Superior temporal gyrus (tissue), 1 donor: ENCODE results near the gene KRTAP19-6.
"Not testable (repeated sequence)": the region's sequence is repeated elsewhere in the genome, so short reads cannot be mapped to it uniquely, and the experiment has no call there.

ENCODE experiments used
- DNase-seq: peaks from one replicate; pipeline ENCODE4 v3.0.0-alpha.2; 2016; ENCODE audit errors: extremely low spot score

The KRTAP19-6 gene

GRCh38 chr21:30541764-30542163 is at the start of gene KRTAP19-6:
Gene KRTAP19-6, minus strand, starts transcription at chr21:30541864. Its CDS starts 31 bp downstream, at chr21:30541833.
- no peak for DNase-seq

DNA sequence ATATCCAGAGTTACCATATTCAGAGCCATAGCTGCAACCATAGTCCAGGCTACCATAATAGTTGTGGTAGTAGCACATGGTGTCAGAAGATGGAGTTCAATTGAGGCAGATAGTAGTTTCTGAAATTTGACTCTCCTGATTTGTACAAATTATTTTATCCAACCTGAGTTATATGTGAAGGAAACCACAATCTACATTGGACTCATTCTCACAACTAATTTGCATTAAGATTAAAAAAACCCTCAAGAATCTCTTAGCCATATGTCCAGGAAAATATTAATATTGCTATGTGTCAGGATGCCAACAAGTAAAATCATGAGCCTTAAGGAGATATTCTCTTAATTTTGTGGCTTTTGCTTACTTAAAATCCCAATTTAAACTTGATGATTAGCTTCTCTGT is 48.6 kb upstream of the KRTAP19-6 start, which contains the start of gene KRTAP22-2:
KRTAP22-2 (minus strand) TSS at position 101 of the 400 bp plus-strand sequence.
- no peak for DNase-seq

- DNase-seq, result no peak
Measured at GRCh38 chr21:30582870-30583269, 41.2 kb upstream of the KRTAP19-6 start.

DNA sequence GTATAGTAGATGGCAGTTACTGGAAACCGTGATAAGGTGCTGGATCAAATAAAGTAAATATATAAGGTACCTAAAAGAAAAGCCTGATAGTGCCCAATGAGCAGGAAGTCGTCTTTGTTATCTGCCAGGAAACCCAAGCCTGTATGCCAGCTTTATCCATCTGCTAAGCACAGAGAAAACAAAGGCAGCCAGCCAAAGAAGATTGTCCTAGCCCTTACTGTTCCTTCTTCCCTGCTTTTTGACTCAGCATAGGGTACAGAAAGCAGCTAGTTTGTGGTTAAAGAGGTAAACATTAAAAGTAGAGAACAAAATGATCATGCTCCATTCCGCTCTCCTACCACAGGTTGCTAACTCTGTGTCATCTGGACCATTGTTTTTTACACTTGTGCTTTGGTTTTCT is 38.5 kb upstream of the KRTAP19-6 start:
- no peak for DNase-seq

DNA sequence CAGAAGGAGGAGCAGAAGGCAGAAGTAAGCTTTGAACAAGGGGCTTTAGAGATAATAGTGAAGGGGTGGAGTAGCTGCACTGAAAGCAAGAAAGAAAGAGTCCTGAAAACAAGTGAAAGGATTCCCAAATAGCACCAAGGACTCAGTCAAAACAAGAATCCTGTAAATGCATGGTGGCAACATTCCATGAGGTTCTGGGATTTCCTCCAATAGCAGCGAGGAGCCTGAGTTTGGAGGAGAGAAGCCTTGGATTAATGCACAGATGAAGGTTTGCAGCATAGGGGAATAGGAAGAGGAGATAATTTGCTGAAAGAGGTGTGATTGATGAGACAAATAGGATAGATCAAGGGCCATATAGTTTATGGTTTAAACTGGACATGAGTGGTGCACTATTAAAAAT is 37.7 kb upstream of the KRTAP19-6 start:
- no peak for DNase-seq

DNA sequence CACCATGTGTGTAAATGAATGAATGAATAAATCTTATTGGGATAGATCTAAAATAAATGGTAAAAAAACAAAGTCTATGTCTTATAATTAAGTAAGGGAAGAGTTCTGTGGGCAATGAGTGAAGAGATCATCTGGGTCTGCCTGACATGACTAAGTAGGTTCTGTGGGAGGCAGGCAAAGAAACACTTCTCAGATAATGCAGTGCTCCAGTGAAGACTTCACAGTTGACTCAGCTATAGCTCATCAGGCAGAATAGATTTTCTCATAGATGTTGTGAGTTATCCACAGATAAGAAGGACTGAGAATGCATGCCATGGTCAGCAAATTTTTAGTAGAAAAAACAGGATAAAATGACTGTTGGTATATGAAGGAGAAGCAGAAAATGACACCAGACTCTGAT is 36.1 kb upstream of the KRTAP19-6 start:
- DNase-seq, result no peak

- no peak for DNase-seq
Measured at GRCh38 chr21:30567617-30568016, 26.0 kb upstream of the KRTAP19-6 start.

DNA sequence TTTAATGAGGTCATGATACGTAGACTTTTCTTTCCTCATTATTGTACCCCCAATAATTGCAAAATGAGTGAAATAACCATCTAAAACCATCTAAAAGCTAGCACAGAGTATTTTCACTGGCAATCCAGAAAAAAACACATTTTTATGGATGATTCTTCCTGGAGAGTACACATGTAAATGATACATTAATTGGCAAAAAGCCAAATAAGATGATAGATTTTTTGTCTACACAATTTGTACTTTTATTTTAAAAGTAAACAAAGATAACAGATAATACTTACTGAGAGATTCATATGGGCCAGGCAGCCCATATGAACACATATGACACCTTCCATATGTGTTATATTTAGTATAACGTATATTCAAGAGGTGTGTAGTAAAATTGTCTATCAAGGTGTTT is 22.0 kb upstream of the KRTAP19-6 start:
- DNase-seq, result no peak

DNA sequence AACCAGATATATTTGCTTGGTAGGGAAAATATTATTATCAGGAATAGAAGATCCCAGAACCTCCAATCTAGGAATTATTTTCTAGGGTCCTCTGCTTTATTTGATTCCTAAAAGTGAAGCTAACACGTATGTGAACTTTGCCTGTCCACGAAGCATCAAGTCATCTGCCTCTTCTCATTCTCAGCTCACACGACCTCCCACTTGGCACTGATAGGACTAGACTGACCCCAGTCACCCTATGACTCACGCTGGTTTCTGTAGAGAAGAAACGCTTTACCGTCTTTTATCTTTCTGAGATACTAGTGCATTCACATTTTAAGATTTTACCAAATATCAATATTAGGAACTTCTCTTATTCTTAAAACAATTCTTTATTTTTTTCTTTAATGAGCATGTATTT is 21.4 kb upstream of the KRTAP19-6 start:
- no peak for DNase-seq

DNA sequence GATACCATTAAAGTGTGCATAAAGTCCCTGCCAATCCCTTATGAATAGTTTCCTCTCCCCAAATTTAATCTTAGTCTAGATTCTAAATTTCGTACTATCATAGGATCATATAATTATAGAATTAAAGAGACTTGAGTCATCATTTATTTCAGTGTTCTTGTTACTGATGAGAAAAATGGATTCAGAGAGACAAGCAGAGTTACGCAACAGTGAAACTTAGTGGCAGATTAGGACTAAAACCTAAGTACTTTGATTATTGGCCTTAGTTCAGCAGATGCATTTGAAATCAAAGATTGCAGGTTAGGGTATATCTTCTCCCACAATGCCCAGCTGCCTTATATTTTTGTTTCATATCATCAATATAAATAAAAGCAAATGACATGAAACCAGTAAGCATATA is 20.3 kb upstream of the KRTAP19-6 start:
- no peak for DNase-seq

DNA sequence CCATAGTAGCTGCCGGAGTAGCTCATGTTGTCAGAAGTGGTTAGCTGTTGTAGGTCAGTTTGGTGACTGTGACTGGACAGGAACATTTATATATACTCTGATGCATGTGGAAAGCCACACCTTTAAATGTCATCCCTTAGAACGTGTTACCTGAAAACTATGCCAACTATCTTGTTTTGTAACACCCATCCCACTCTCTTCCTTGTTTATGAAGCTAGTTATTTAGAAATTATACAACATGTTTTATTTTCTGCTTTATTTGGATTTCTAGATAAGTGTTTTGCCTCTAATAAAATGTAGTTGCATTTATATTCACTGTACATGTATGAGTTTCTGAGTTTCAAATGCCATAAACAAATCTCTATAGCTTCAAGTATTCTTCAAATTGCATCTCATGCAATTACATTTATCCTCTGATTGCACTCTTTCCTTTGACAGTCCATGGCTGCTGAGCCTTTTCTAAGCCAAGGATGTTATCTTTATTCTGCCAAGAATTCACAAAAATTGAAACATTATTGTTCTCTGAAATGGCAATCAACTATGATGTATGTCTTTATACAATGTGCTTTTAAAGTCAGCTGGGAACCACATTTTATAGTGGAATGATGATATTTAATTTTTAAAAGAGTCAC is 19.7 kb upstream of the KRTAP19-6 start, which contains the start of gene KRTAP19-7:
KRTAP19-7 (minus strand) TSS at position 51 of the 632 bp plus-strand sequence; CDS start at position 26, 25 bp downstream.
- DNase-seq, result no peak

DNA sequence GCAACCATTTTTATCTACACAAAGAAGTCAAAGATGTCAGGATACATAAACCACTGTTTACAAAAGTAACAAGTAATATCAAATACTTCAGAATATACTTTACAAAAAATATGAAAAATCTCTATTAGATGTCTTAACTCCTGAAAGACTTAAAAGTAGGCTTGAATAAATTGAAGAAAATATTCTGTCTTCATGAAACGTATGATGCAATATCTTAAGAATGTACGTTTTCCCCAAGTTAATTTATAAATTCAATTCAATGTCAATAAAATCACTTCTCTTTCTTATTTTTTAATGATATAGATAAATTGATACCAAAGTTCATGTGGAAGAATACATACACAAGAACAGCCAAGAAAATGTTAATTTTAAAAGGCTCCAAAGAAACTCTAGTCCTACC is 13.4 kb upstream of the KRTAP19-6 start:
- DNase-seq, result no peak

- no peak for DNase-seq
Measured at GRCh38 chr21:30552782-30553181, 11.1 kb upstream of the KRTAP19-6 start.

DNA sequence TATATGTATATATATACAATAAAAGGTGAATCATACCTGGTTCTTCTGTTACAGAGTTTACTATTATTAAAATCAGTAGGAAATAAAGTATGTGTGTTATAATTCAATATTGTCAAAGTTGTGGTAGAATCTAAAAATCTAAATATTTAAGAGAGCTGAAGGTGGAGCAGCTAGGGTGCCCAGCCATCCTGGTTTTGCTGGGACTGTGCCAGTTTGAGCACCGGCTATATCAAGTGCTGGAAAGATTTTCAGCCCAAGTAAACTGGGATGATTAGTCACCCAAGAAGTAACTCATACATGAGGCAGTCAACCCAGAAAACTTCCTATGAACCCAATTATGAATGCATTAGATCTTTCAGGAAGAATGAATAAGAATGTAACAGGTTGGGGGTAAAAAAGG is 22.8 kb downstream of the KRTAP19-6 start:
- no peak for DNase-seq

- no peak for DNase-seq
Measured at GRCh38 chr21:30515681-30516080, 26.0 kb downstream of the KRTAP19-6 start.

DNA sequence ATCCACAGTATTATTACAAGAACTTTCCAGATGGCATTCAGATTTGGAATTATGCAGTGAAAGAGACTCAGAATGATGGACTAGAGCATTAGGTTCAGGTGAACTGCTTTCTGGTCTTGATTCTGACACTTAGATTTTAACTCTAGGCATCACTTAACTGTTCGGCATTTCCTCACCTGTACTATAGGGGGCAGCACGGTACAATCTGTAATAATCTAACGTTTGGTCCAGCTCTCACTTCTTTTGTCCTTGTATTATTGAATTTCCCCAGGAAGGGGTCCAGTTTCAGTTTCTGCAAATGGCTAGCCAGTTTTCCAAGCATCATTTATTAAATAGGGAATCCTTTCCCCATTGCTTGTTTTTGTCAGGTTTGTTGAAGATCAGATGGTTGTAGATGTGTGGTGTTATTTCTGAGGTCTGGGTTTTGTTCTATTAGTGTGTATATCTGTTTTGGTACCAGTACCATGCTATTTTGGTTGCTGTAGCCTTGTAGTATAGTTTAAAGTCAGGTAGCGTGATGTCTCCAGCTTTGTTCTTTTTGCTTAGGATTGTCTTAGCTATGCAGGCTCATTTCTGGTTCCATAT is 36.0 kb downstream of the KRTAP19-6 start:
- DNase-seq, result not testable (repeated sequence)

- DNase-seq, result no peak
Measured at GRCh38 chr21:30502041-30502440, 39.6 kb downstream of the KRTAP19-6 start, which contains the start of gene KRTAP19-5. Gene KRTAP19-5, minus strand, starts transcription at chr21:30502141. Its CDS starts 51 bp downstream, at chr21:30502090.

DNA sequence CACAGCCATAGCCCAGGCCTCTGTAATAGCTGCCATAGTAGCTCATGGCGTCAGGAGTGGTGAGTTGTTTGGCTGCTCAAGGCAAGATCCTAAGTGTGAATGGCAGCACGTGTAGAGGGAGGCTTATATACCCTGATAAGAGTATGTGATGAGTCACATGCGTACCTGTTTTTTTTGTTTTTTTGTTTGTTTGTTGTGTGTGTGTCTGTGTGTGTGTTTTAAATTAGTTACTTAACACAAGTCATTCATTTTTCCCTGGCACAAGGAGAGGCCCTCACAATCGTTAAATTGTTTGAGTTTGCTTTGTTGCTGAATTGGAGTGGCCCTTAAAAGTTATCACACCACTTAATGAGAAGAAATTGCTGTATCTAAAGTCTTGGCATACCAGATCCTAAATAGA is 44.6 kb downstream of the KRTAP19-6 start, which contains the start of gene KRTAP19-4:
KRTAP19-4 (minus strand) TSS at position 101 of the 400 bp plus-strand sequence; CDS start at position 46, 55 bp downstream.
- no peak for DNase-seq

DNA sequence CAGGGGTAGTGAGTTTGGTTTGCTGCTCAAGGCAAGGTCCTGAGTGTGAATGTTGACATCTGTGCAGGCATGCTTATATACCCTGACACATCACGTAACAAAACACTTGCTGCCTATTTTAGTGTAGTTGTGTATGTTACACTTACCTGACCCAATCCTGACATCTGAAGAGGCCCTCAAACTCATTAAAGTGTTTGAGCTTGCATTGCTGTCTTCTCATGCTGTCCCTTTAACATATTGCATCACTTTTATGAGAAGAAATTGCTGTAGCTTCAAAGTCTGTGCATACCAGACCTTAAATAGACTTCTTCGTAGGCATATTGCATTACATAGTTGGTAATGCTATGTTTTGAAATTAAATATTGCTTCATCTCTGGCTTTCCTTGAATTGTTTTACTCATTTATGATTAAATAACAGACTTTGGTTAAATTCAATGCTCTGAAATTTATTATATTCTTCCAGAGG is 49.7 kb downstream of the KRTAP19-6 start, which contains the start of gene KRTAP19-3:
KRTAP19-3 (minus strand) TSS at position 51 of the 466 bp plus-strand sequence. CDS start 56 bp downstream, outside the sequence.
- DNase-seq, result no peak
